Kidney capillary endothelial cell (primary cell): ENCODE data around the gene APH1B.
"Not testable (repeated sequence)": the region's sequence is repeated elsewhere in the genome, so short reads cannot be mapped to it uniquely, and the experiment has no call there.

Experiments
- DNase-seq: peaks from one replicate; pipeline ENCODE4 v3.0.0-alpha.2; 2018; ENCODE audit warnings: low spot score

Gene APH1B

GRCh38 chr15:63296195-63296594 is 18.8 kb downstream of the APH1B start:
- no peak for DNase-seq

- DNase-seq: no peak
Observed at GRCh38 chr15:63299943-63300575, 22.7 kb downstream of the APH1B start.

GRCh38 chr15:63301088-63301487 is 23.7 kb downstream of the APH1B start:
- no peak for DNase-seq

- no peak for DNase-seq
Observed at GRCh38 chr15:63305260-63305659, 27.9 kb downstream of the APH1B start.

GRCh38 chr15:63306492-63307073 is 29.2 kb downstream of the APH1B start:
- no peak for DNase-seq

- DNase-seq: no peak
Observed at GRCh38 chr15:63308491-63308890, 31.1 kb downstream of the APH1B start.

- DNase-seq: no peak
Observed at GRCh38 chr15:63308947-63309346, 31.5 kb downstream of the APH1B start.

GRCh38 chr15:63310646-63311045 is 33.2 kb downstream of the APH1B start:
- DNase-seq: no peak

- no peak for DNase-seq
Observed at GRCh38 chr15:63312286-63312685, 34.9 kb downstream of the APH1B start.

GRCh38 chr15:63313825-63314224 is 36.4 kb downstream of the APH1B start:
- DNase-seq: no peak

GRCh38 chr15:63314409-63314808 is 37.0 kb downstream of the APH1B start:
- DNase-seq: no peak

- DNase-seq: no peak
Observed at GRCh38 chr15:63318344-63318743, 40.9 kb downstream of the APH1B start.

- no peak for DNase-seq
Observed at GRCh38 chr15:63319065-63319464, 41.7 kb downstream of the APH1B start.

GRCh38 chr15:63320446-63320845 is 43.0 kb downstream of the APH1B start:
- not testable (repeated sequence) for DNase-seq

- DNase-seq: not testable (repeated sequence)
Observed at GRCh38 chr15:63320981-63321380, 43.6 kb downstream of the APH1B start.

GRCh38 chr15:63321462-63321861 is 44.1 kb downstream of the APH1B start:
- DNase-seq: no peak

GRCh38 chr15:63322541-63322940 is 45.1 kb downstream of the APH1B start:
- peak; percentile 22 for DNase-seq

GRCh38 chr15:63323798-63324563 is 46.6 kb downstream of the APH1B start:
- DNase-seq: no peak

GRCh38 chr15:63324770-63325169 is 47.4 kb downstream of the APH1B start:
- no peak for DNase-seq

- no peak for DNase-seq
Observed at GRCh38 chr15:63327648-63328421, 50.4 kb downstream of the APH1B start.

- DNase-seq: no peak
Observed at GRCh38 chr15:63329567-63330350, 52.4 kb downstream of the APH1B start.

- no peak for DNase-seq
Observed at GRCh38 chr15:63330926-63331325, 53.5 kb downstream of the APH1B start.
